H1 (cell line): Measurements from ENCODE around the gene PAPSS2. TPM values are rescaled to one million over a fixed set of nuclear protein-coding genes. Genes with fewer than 3 reads are reported as not detected.

Experiments
- CTCF ChIA-PET: fragments of 300-600 bp; sonication (Branson Sonifier 250); formaldehyde crosslinking; loops from one replicate; lab custom pipeline; 2021; ENCODE audit not compliant: partially characterized antibody; lab: Charles Lee
- POLR2A ChIA-PET: fragments of 300-600 bp; sonication (Branson Sonifier 250); formaldehyde crosslinking; loops from one replicate; lab custom pipeline; 2021; ENCODE audit warnings: inconsistent platforms; ENCODE audit not compliant: partially characterized antibody; lab: Charles Lee
- DNase-seq, 2 experiments: peaks; one replicate each; pipeline versions ENCODE4 v3.0.0 to v3.0.0-alpha.2; 2010 to 2022; ENCODE audit warnings: low spot score in 2 of 2, low read depth in 1 of 2, mixed read lengths in 1 of 2
- FAIRE-seq: peaks from 2 replicates; lab custom pipeline; 2011; peaks lifted over from hg19 to GRCh38; lab: Jason Lieb, UNC
- H2AFZ ChIP-seq: 2 replicates; pipeline ENCODE4 v1.8.1; 2012; ENCODE audit warnings: low read length, inconsistent platforms
- H2AK5ac ChIP-seq: 2 replicates; pipeline ENCODE4 v1.6.1; 2013; ENCODE audit warnings: low read depth, low read length
- H2BK120ac ChIP-seq: replicated peaks from 2 replicates; pipeline ENCODE3; 2013; ENCODE audit warnings: low read depth, low read length, inconsistent platforms
- H2BK12ac ChIP-seq: 2 replicates; pipeline ENCODE4 v1.6.1; 2013; ENCODE audit warnings: low read depth, low read length
- H2BK15ac ChIP-seq: 2 replicates; pipeline ENCODE4 v1.6.1; 2013; ENCODE audit warnings: low read length
- H2BK20ac ChIP-seq: 2 replicates; pipeline ENCODE4 v1.6.1; 2013; ENCODE audit warnings: low read length
- H2BK5ac ChIP-seq: 2 replicates; pipeline ENCODE4 v1.6.1; 2013; ENCODE audit warnings: low read depth, low read length
- H3K14ac ChIP-seq: 2 replicates; pipeline ENCODE4 v1.6.1; 2013; ENCODE audit warnings: inconsistent platforms; ENCODE audit not compliant: insufficient read length
- H3K18ac ChIP-seq: 2 replicates; pipeline ENCODE4 v1.6.1; 2013; ENCODE audit warnings: low read length; ENCODE audit errors: extremely low read depth
- H3K23ac ChIP-seq: 2 replicates; pipeline ENCODE4 v1.6.1; 2013; ENCODE audit warnings: inconsistent platforms; ENCODE audit not compliant: insufficient read length
- H3K23me2 ChIP-seq: 2 replicates; pipeline ENCODE4 v1.6.1; 2013; ENCODE audit warnings: low read depth, low read length
- H3K27ac ChIP-seq: 2 replicates; pipeline ENCODE4 v1.6.1; 2011; ENCODE audit warnings: low read depth, low read length, inconsistent platforms
- H3K27me3 ChIP-seq, 4 experiments: replicated peaks in 1 of 4; 1 replicate in 1 of 4; 2 replicates in 3 of 4; pipeline versions ENCODE4 v1.6.1 to v1.8.1; 2011 to 2013; ENCODE audit warnings: low read length in 3 of 4, mild to moderate bottlenecking in 3 of 4, inconsistent platforms in 2 of 4, mixed read lengths in 2 of 4, moderate library complexity in 1 of 4; ENCODE audit not compliant: control insufficient read depth in 3 of 4, insufficient read depth in 3 of 4; ENCODE audit errors: extremely low read depth in 1 of 4
- H3K36me3 ChIP-seq, 4 experiments: 2 replicates each; pipeline versions ENCODE4 v1.6.1 to v1.8.1; 2011 to 2013; ENCODE audit warnings: mild to moderate bottlenecking in 4 of 4, low read length in 3 of 4, moderate library complexity in 2 of 4, control low read depth in 1 of 4, inconsistent platforms in 1 of 4; ENCODE audit not compliant: insufficient read depth in 4 of 4, control insufficient read depth in 2 of 4
- H3K4ac ChIP-seq: replicated peaks from 2 replicates; pipeline ENCODE3; 2013; ENCODE audit warnings: low read length, low read depth, mixed read lengths, inconsistent platforms; ENCODE audit not compliant: insufficient read length
- H3K4me1 ChIP-seq, 4 experiments: replicated peaks in 1 of 4; 1 replicate in 1 of 4; 2 replicates in 3 of 4; pipeline versions ENCODE4 v1.6.1 to v1.8.1; 2011 to 2013; ENCODE audit warnings: low read length in 3 of 4, inconsistent platforms in 2 of 4, mixed read lengths in 1 of 4; ENCODE audit not compliant: insufficient read depth in 4 of 4, control insufficient read depth in 3 of 4
- H3K4me2 ChIP-seq, 2 experiments: 2 replicates each; pipeline versions ENCODE4 v1.6.1 to v1.8.1; 2011 to 2013; ENCODE audit warnings: low read depth in 2 of 2, low read length in 2 of 2, control low read depth in 1 of 2, inconsistent platforms in 1 of 2, mild to moderate bottlenecking in 1 of 2; ENCODE audit not compliant: insufficient read depth in 1 of 2
- H3K4me3 ChIP-seq, 4 experiments: fragments of 200-600, 300-600 bp in 1 of 4; sonication (generic), shearing (Covaris generic), sonication (Bioruptor Twin) in 1 of 4; 2 replicates each; pipeline versions ENCODE4 v1.5.1 to v1.8.1; 2011 to 2016; ENCODE audit warnings: low read length in 4 of 4, low read depth in 3 of 4, control low read depth in 2 of 4, inconsistent platforms in 2 of 4, mild to moderate bottlenecking in 2 of 4, mixed read lengths in 1 of 4, moderate library complexity in 1 of 4; ENCODE audit not compliant: insufficient read depth in 2 of 4; ENCODE audit errors: extremely low read depth in 1 of 4
- H3K56ac ChIP-seq: replicated peaks from 2 replicates; pipeline ENCODE3; 2013; ENCODE audit warnings: low read depth, mild to moderate bottlenecking, mixed read lengths, low read length, inconsistent platforms; ENCODE audit not compliant: insufficient read length
- H3K79me1 ChIP-seq: 2 replicates; pipeline ENCODE4 v1.6.1; 2013; ENCODE audit warnings: low read depth, low read length, control low read depth
- H3K79me2 ChIP-seq, 2 experiments: 2 replicates each; pipeline versions ENCODE4 v1.6.1 to v1.8.1; 2012 to 2013; ENCODE audit warnings: low read length in 2 of 2, mild to moderate bottlenecking in 2 of 2, inconsistent platforms in 1 of 2; ENCODE audit not compliant: insufficient read depth in 2 of 2, control insufficient read depth in 1 of 2
- H3K9ac ChIP-seq, 4 experiments: replicated peaks in 1 of 4; 1 replicate in 1 of 4; 2 replicates in 3 of 4; pipeline versions ENCODE4 v1.6.1 to v1.8.1; 2011 to 2013; ENCODE audit warnings: low read depth in 3 of 4, low read length in 3 of 4, control low read depth in 2 of 4, mild to moderate bottlenecking in 2 of 4, moderate library complexity in 2 of 4, inconsistent platforms in 1 of 4; ENCODE audit errors: extremely low read depth in 1 of 4
- H3K9me3 ChIP-seq, 2 experiments: 2 replicates each; pipeline versions ENCODE4 v1.6.1 to v1.8.1; 2012 to 2013; ENCODE audit warnings: mild to moderate bottlenecking in 2 of 2, moderate library complexity in 2 of 2, control low read depth in 1 of 2, inconsistent platforms in 1 of 2, low read depth in 1 of 2, low read length in 1 of 2, mixed read lengths in 1 of 2; ENCODE audit not compliant: insufficient read depth in 2 of 2
- H4K20me1 ChIP-seq, 2 experiments: replicated peaks in 1 of 2; 2 replicates each; pipeline versions ENCODE3 to v1.8.1; 2011 to 2013; ENCODE audit warnings: inconsistent platforms in 2 of 2, low read length in 2 of 2, mild to moderate bottlenecking in 1 of 2; ENCODE audit not compliant: insufficient read depth in 2 of 2, control insufficient read depth in 1 of 2
- H4K5ac ChIP-seq: 2 replicates; pipeline ENCODE4 v1.6.1; 2013; ENCODE audit warnings: low read length, low read depth, mixed read lengths, inconsistent platforms; ENCODE audit not compliant: insufficient read length
- H4K8ac ChIP-seq: 2 replicates; pipeline ENCODE4 v1.8.0; 2013; ENCODE audit warnings: mild to moderate bottlenecking, moderate library complexity, low read length, inconsistent platforms; ENCODE audit not compliant: insufficient read depth; ENCODE audit errors: extremely low read depth
- H4K91ac ChIP-seq: replicated peaks from 2 replicates; pipeline ENCODE3; 2013; ENCODE audit warnings: low read length, mixed read lengths, inconsistent platforms; ENCODE audit not compliant: insufficient read length
- BCL11A ChIP-seq, 2 experiments: IDR thresholded peaks; one replicate each; pipeline ENCODE4 v1.6.1; 2011; ENCODE audit warnings: low read depth in 2 of 2, low read length in 2 of 2, mild to moderate bottlenecking in 2 of 2
- CBX8 ChIP-seq: fragments of 300-800, 300-1000 bp; sonication (generic); IDR thresholded peaks from 2 replicates; pipeline ENCODE4 v1.7.1; 2016; ENCODE audit warnings: low read depth, low read length, borderline replicate concordance
- CEBPB ChIP-seq: IDR thresholded peaks from 2 replicates; pipeline ENCODE4 v1.6.1; 2012; ENCODE audit warnings: low read depth, low read length
- CHD2 ChIP-seq: IDR thresholded peaks from 2 replicates; pipeline ENCODE4 v1.6.1; 2012; ENCODE audit warnings: low read length, improper control_type of control experiment
- EZH2 ChIP-seq: fragments of 200-600 bp; sonication (generic); IDR thresholded peaks from 2 replicates; pipeline ENCODE4 v1.7.1; 2012; ENCODE audit warnings: low read depth, mild to moderate bottlenecking, moderate library complexity, low read length, inconsistent platforms; ENCODE audit not compliant: severe bottlenecking
- GABPA ChIP-seq: IDR thresholded peaks from 2 replicates; pipeline ENCODE4 v1.6.1; 2011; ENCODE audit warnings: mild to moderate bottlenecking, low read length, moderate library complexity, borderline replicate concordance; ENCODE audit not compliant: insufficient read depth
- JUN ChIP-seq: IDR thresholded peaks from 2 replicates; pipeline ENCODE4 v1.6.1; 2011; ENCODE audit warnings: low read depth, mild to moderate bottlenecking, improper control_type of control experiment, low read length
- POLR2AphosphoS5 ChIP-seq: IDR thresholded peaks from 2 replicates; pipeline ENCODE4 v1.6.1; 2011; ENCODE audit warnings: low read depth, low read length
- SAP30 ChIP-seq: fragments of 300-600 bp; sonication (generic); IDR thresholded peaks from 2 replicates; pipeline ENCODE4 v1.7.1; 2012; ENCODE audit warnings: low read length, moderate library complexity, mild to moderate bottlenecking, inconsistent platforms; ENCODE audit not compliant: insufficient read depth, insufficient replicate concordance
- SP4 ChIP-seq: IDR thresholded peaks from 2 replicates; pipeline ENCODE4 v1.6.1; 2012; ENCODE audit warnings: low read length, inconsistent platforms
- SRF ChIP-seq: IDR thresholded peaks from 2 replicates; pipeline ENCODE4 v1.6.1; 2011; ENCODE audit warnings: mild to moderate bottlenecking, low read depth, low read length, moderate library complexity
- SUZ12 ChIP-seq: fragments of 200-600 bp; sonication (generic); IDR thresholded peaks from 2 replicates; pipeline ENCODE4 v1.6.1; 2012; ENCODE audit warnings: mild to moderate bottlenecking, inconsistent platforms, low read length, moderate library complexity, mixed read lengths
- TEAD4 ChIP-seq: IDR thresholded peaks from 2 replicates; pipeline ENCODE4 v1.6.1; 2012; ENCODE audit warnings: low read depth, low read length, inconsistent platforms, mixed read lengths
- YY1 ChIP-seq: IDR thresholded peaks from 2 replicates; pipeline ENCODE4 v1.6.1; 2011; ENCODE audit warnings: low read depth, mild to moderate bottlenecking, low read length
- WGBS, 2 experiments: shearing (Covaris generic) in 1 of 2; methylation state at CpG; one replicate each; pipeline versions ENCODE4 v1.1.6 to v1.1.7; 2013 to 2015; ENCODE audit warnings: low lambda C conversion rate in 2 of 2, mixed read lengths in 2 of 2, inconsistent platforms in 1 of 2, low coverage in 1 of 2, missing lambda C conversion rate in 1 of 2; ENCODE audit not compliant: insufficient replicate concordance in 2 of 2, insufficient coverage in 1 of 2, insufficient read length in 1 of 2; ENCODE audit errors: extremely low coverage in 1 of 2, missing lambda C conversion rate in 1 of 2; 5-methylcytosine and 5-hydroxymethylcytosine counted together
- polyA plus RNA-seq, 7 experiments: library from polyadenylated mRNA; depleted of rRNA in 3 of 7; stranded (reverse) in 5 of 7; unstranded in 2 of 7; fragments of >200 nt in 5 of 7; fragments of 200-250 nt in 2 of 7; gene quantifications; 1 replicate in 5 of 7; 2 replicates in 1 of 7; 4 replicates in 1 of 7; pipeline versions ENCODE4 v1.2.1 to v1.2.3, GENCODE V29; 2011 to 2013; ENCODE audit warnings: missing spikeins in 2 of 7, mixed read lengths in 2 of 7
- total RNA-seq: library from RNA; stranded (reverse); fragmentation: NEBNext Ultra II Directional; extraction: Animal tissue kit (Norgen Biotek cat#: 25700); gene quantifications from 2 replicates; pipeline ENCODE4 v1.2.1, GENCODE V29; 2021
- TF ChIP-seq, protein P1 (sequence below): IDR thresholded peaks from 2 replicates; pipeline ENCODE4 v1.6.1; 2011; ENCODE audit warnings: low read depth, mild to moderate bottlenecking, low read length; ENCODE audit not compliant: insufficient read depth

PAPSS2 gene
- total and polyA plus RNA-seq, 2 of the 8 experiments (the other 6 are each of a cell fraction or from before 2014, with no cell fraction given) = 7.6 to 20.2 TPM

- Histone ChIP-seq H3K18ac (no peak overlapping the region), H3K56ac (no peak overlapping the region), H3K27ac (no peak overlapping the region), H2AFZ (no peak overlapping the region), H3K79me1 (no peaks in the 10 kb centered on the region), H3K4me2 (no peak overlapping the region), H4K8ac (no peak overlapping the region), H2AK5ac (no peak overlapping the region), H3K36me3 (peaks cover 0 to 7% (median 2%) of the 10 kb centered on the region in 4 experiments; a peak in 3 of 8 replicates), H3K79me2 (no peaks in the 10 kb centered on the region), H2BK120ac (no peak overlapping the region), H4K5ac (no peak overlapping the region), H3K4me1 (no peaks in the 10 kb centered on the region), H4K20me1 (no peaks in the 10 kb centered on the region), H3K9me3 (no peaks in the 10 kb centered on the region), H2BK20ac (no peak overlapping the region), H3K27me3 (no peaks in the 10 kb centered on the region), H2BK12ac (no peak overlapping the region), H3K4ac (no peak overlapping the region), H3K9ac (no peak overlapping the region), H4K91ac (no peak overlapping the region), H2BK15ac (no peak overlapping the region), H3K14ac (no peak overlapping the region), H3K23me2 (no peaks in the 10 kb centered on the region), H2BK5ac (no peak overlapping the region), H3K4me3 (no peak overlapping the region), H3K23ac (no peak overlapping the region)
- FAIRE-seq (no peak), DNase-seq (no peak)
- ChIA-PET CTCF (interaction anchor here (0.9 to 5.0 kb wide), 3 partner anchors 11 to 228 kb away, joined by 3 to 27 read pairs (median 3); no protein-coding TSS in a partner anchor), POLR2A (no interaction called here)
- WGBS, 2 experiments = 95% methylated on average over 2 of the region's 2 CpGs; no CpG with 5 or more reads in 1 of the 2 experiments
- no peak for TF ChIP-seq BCL11A (IDR thresholded peaks at IDR 0.05; ENCODE audit: low read depth in 2 of 2, low read length in 2 of 2)
- no peak for TF ChIP-seq TEAD4
- TF ChIP-seq CHD2 = no peak
- TF ChIP-seq GABPA = no peak
- TF ChIP-seq EZH2 = no peak
- no peak for TF ChIP-seq JUN
- TF ChIP-seq YY1 = no peak
- TF ChIP-seq SAP30 = no peak
- TF ChIP-seq SRF = no peak
- TF ChIP-seq SP4 = no peak
- no peak for TF ChIP-seq SUZ12
- TF ChIP-seq CEBPB = no peak
- no peak for TF ChIP-seq CBX8
- TF ChIP-seq, protein P1, sequence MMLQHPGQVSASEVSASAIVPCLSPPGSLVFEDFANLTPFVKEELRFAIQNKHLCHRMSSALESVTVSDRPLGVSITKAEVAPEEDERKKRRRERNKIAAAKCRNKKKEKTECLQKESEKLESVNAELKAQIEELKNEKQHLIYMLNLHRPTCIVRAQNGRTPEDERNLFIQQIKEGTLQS = no peak
- TF ChIP-seq POLR2AphosphoS5 = no peak
Measured at GRCh38 chr10:87761892-87762291, 102.2 kb downstream of the PAPSS2 start.
